ENCODE results near the gene PNPLA2. TPM values are rescaled to one million over a fixed set of nuclear protein-coding genes. Genes with fewer than 3 reads are reported as not detected.

Gene PNPLA2
- total and polyA plus RNA-seq, 2 of the 8 experiments (the other 6 are each of a cell fraction or from before 2014, with no cell fraction given), result 30.9 to 62.1 TPM

DNA sequence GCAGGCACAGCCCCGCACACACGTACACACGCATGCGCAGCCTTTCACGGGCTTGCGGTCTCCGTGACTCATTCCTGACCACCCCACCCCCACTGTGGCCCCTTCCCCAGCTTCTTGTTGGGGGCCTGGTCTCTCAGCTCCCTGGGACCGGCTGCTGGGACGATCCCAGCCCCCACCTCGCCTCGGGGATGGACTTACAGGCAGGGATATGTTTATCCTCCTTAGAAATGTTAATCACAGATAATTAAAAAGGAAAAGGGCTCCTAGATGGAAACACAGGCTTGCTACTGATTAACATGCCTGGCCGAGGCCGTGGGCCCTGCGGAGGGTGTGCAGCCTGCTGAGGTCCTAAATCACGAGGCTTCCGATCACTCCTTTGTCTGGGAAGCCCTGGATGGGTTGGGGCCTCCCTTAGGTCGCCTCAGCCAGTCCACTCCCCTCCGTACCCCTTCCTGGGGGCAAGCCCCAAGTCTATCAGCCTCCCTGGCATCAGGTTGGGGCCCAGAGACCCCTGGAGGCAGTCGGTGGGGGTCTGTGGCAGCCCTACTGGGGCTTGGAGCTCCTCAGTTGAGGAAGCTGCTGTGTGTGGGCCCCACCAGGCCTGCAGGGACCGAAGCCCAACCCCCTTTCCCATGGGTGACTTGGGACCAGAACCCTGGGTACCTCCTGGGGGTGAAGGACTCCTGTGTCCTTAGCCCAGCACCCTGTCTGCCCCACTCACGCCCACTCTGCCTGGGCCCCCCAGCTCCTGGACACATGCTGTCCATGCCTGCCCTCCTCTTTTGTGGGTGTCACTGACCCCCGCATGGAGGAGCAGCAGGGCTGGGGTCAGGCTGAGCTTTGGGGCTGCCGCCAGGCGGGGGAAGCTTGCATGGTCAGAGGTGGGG, 44.6 kb downstream of the PNPLA2 start:
- Histone ChIP-seq H3K56ac (replicated peaks; ENCODE audit: insufficient read length, low read depth, low read length) (no peak overlapping the region), H2BK20ac (ENCODE audit: low read length) (no peak overlapping the region), H4K91ac (replicated peaks; ENCODE audit: insufficient read length, low read length) (peak overlapping the region; percentile 79), H3K14ac (ENCODE audit: insufficient read length) (no peak overlapping the region), H3K27me3 (replicated peaks in 1 of 4; ENCODE audit: control insufficient read depth in 3 of 4, extremely low read depth in 1 of 4, insufficient read depth in 3 of 4, low read length in 3 of 4) (no peaks in the 10 kb centered on the region; a peak in 1 of 7 replicates), H3K23ac (ENCODE audit: insufficient read length) (no peak overlapping the region), H4K8ac (ENCODE audit: extremely low read depth, insufficient read depth, low read length) (peak overlapping the region; percentile 62; the same call in 1 of the 2 replicates), H3K79me2 (ENCODE audit: control insufficient read depth in 1 of 2, insufficient read depth in 2 of 2, low read length in 2 of 2) (no peaks in the 10 kb centered on the region), H2BK120ac (replicated peaks; ENCODE audit: low read depth, low read length) (no peak overlapping the region), H3K4me3 (ENCODE audit: extremely low read depth in 1 of 4, insufficient read depth in 2 of 4, low read depth in 3 of 4, low read length in 4 of 4) (peak overlapping the region in 1 of 4 experiments; percentile 22; a peak in 2 of 8 replicates), H2AFZ (ENCODE audit: low read length) (no peak overlapping the region), H4K5ac (ENCODE audit: insufficient read length, low read depth, low read length) (peak overlapping the region; percentile 15), H3K23me2 (ENCODE audit: low read depth, low read length) (no peaks in the 10 kb centered on the region), H3K9ac (replicated peaks in 1 of 4; ENCODE audit: extremely low read depth in 1 of 4, low read depth in 3 of 4, low read length in 3 of 4) (peak overlapping the region in 3 of 4 experiments; percentile 20 to 45 (median 30); a peak in 2 of 7 replicates), H3K4me1 (replicated peaks in 1 of 4; ENCODE audit: control insufficient read depth in 3 of 4, insufficient read depth in 4 of 4, low read length in 3 of 4) (peaks cover 0 to 31% (median 25%) of the 10 kb centered on the region in 4 experiments; a peak in 6 of 7 replicates), H3K79me1 (ENCODE audit: low read depth, low read length) (peaks cover 3% of the 10 kb centered on the region), H2BK15ac (ENCODE audit: low read length) (0 out of 2 replicates have a peak overlapping the region, but pooled peaks have one; percentile 46), H4K20me1 (replicated peaks in 1 of 2; ENCODE audit: control insufficient read depth in 1 of 2, insufficient read depth in 2 of 2, low read length in 2 of 2) (peaks cover 3 to 43% of the 10 kb centered on the region in 2 experiments), H3K18ac (ENCODE audit: extremely low read depth, low read length) (no peak overlapping the region; the same call in 1 of the 2 replicates), H3K9me3 (ENCODE audit: insufficient read depth in 2 of 2, low read depth in 1 of 2, low read length in 1 of 2) (no peaks in the 10 kb centered on the region), H3K4me2 (ENCODE audit: insufficient read depth in 1 of 2, low read depth in 2 of 2, low read length in 2 of 2) (peak overlapping the region; percentile 24 to 36; a peak in 3 of 4 replicates), H2BK12ac (ENCODE audit: low read depth, low read length) (0 out of 2 replicates have a peak overlapping the region, but pooled peaks have one; percentile 17), H2BK5ac (ENCODE audit: low read depth, low read length) (no peak overlapping the region), H3K4ac (replicated peaks; ENCODE audit: insufficient read length, low read depth, low read length) (peak overlapping the region; percentile 29), H2AK5ac (ENCODE audit: low read depth, low read length) (no peak overlapping the region), H3K36me3 (ENCODE audit: control insufficient read depth in 2 of 4, insufficient read depth in 4 of 4, low read length in 3 of 4) (peaks cover 0 to 4% (median 0%) of the 10 kb centered on the region in 4 experiments; a peak in 3 of 8 replicates), H3K27ac (ENCODE audit: low read depth, low read length) (peak overlapping the region; percentile 81)
- WGBS, 2 experiments (ENCODE audit: extremely low coverage in 1 of 2, insufficient coverage in 1 of 2, insufficient read length in 1 of 2, insufficient replicate concordance in 2 of 2, low coverage in 1 of 2, low lambda C conversion rate in 2 of 2, missing lambda C conversion rate in 1 of 2), result 72% methylated on average over 24 of the region's 24 CpGs; no CpG with 5 or more reads in 1 of the 2 experiments
- TF ChIP-seq EGR1 (IDR thresholded peaks at IDR 0.05; ENCODE audit: borderline replicate concordance, low read depth, low read length) (no peak), POU5F1 (IDR thresholded peaks at IDR 0.05; ENCODE audit: low read depth, low read length) (no peak), POLR2AphosphoS5 (IDR thresholded peaks at IDR 0.05; ENCODE audit: low read depth, low read length) (peak; percentile 42; the same call in 1 of the 2 replicates)
- TF ChIP-seq, protein P1, sequence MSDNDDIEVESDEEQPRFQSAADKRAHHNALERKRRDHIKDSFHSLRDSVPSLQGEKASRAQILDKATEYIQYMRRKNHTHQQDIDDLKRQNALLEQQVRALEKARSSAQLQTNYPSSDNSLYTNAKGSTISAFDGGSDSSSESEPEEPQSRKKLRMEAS (IDR thresholded peaks at IDR 0.05), result 0 out of 2 replicates have a peak, but pooled peaks have one; percentile 19
- CTCF ChIA-PET (ENCODE audit: partially characterized antibody), result interaction anchor here (1.0 to 10.5 kb wide), 6 partner anchors 12 to 192 kb away, joined by 3 to 74 read pairs (median 5); partner anchors contain the start of gene TSPAN4
- DNase-seq (ENCODE audit: low read depth in 1 of 2, low spot score in 2 of 2) (peak in 1 of 2 experiments; percentile 65), FAIRE-seq (no peak)
- POLR2A ChIA-PET (ENCODE audit: partially characterized antibody), result interaction anchor here (0.6 to 13.8 kb wide), 9 partner anchors 10 to 177 kb away, joined by 3 to 234 read pairs (median 4); partner anchors contain the start of genes CD151, POLR2L and TSPAN4

All from H1 (cell line).